ENCODE data around the gene SKIC2. TPM values are rescaled to one million over a fixed set of nuclear protein-coding genes. Genes with fewer than 3 reads are reported as not detected.

The SKIC2 gene
- total RNA-seq, 2 donors from 2014 or later = 34.8 to 66.2 TPM

GRCh38 chr6:31961616-31962015, 2.6 kb downstream of the SKIC2 start:
- no peak for DNase-seq (ENCODE audit: low spot score)
- WGBS = 96% methylated on average over 12 of the region's 12 CpGs
- TF ChIP-seq POLR2A (IDR thresholded peaks at IDR 0.05) = no peak
- TF ChIP-seq POLR2AphosphoS5 (IDR thresholded peaks at IDR 0.05) = no peak
- TF ChIP-seq CTCF (IDR thresholded peaks at IDR 0.05) = no peak
- Histone ChIP-seq H3K9me3 (no peaks in the 10 kb centered on the region), H3K27ac (no peak overlapping the region), H3K36me3 (peaks cover 6 to 12% of the 10 kb centered on the region in 2 donors), H3K27me3 (replicated peaks; ENCODE audit: insufficient read depth) (no peaks in the 10 kb centered on the region), H3K4me3 (no peak overlapping the region), H3K4me1 (replicated peaks) (no peaks in the 10 kb centered on the region)
- intact Hi-C loops (cut with DNase I) = loop anchor here (10.0 kb wide), 1 partner anchor 193 kb away; the partner anchor contains the start of genes PPT2 and PRRT1

GRCh38 chr6:31963921-31964320, 4.9 kb downstream of the SKIC2 start:
- intact Hi-C loops (cut with DNase I) = loop anchor here (10.0 kb wide), 1 partner anchor 191 kb away; the partner anchor contains the start of genes PPT2 and PRRT1
- Histone ChIP-seq H3K4me1 (replicated peaks) (no peaks in the 10 kb centered on the region), H3K9me3 (no peaks in the 10 kb centered on the region), H3K27ac (no peak overlapping the region), H3K4me3 (no peak overlapping the region), H3K36me3 (peaks cover 12 to 19% of the 10 kb centered on the region in 2 donors), H3K27me3 (replicated peaks; ENCODE audit: insufficient read depth) (no peaks in the 10 kb centered on the region)
- WGBS = 91% methylated on average over 19 of the region's 19 CpGs
- TF ChIP-seq CTCF (IDR thresholded peaks at IDR 0.05) (no peak), POLR2A (IDR thresholded peaks at IDR 0.05) (no peak), POLR2AphosphoS5 (IDR thresholded peaks at IDR 0.05) (no peak)
- DNase-seq (ENCODE audit: low spot score) = no peak

GRCh38 chr6:31965700-31966099, 6.7 kb downstream of the SKIC2 start:
- WGBS = 91% methylated on average over 13 of the region's 13 CpGs
- H3K27me3 ChIP-seq (replicated peaks; ENCODE audit: insufficient read depth) = no peaks in the 10 kb centered on the region
- H3K4me1 ChIP-seq (replicated peaks) = peaks cover 8% of the 10 kb centered on the region
- DNase-seq (ENCODE audit: low spot score) = no peak
- H3K36me3 ChIP-seq = peaks cover 18 to 19% of the 10 kb centered on the region in 2 donors
- H3K9me3 ChIP-seq = no peaks in the 10 kb centered on the region
- no peak for TF ChIP-seq POLR2A (IDR thresholded peaks at IDR 0.05)
- no peak for TF ChIP-seq CTCF (IDR thresholded peaks at IDR 0.05)
- TF ChIP-seq POLR2AphosphoS5 (IDR thresholded peaks at IDR 0.05) = no peak
- no peak overlapping the region for H3K4me3 ChIP-seq
- intact Hi-C loops (cut with DNase I) = loop anchor here (10.0 kb wide), 1 partner anchor 189 kb away; the partner anchor contains the start of genes PPT2 and PRRT1
- no peak overlapping the region for H3K27ac ChIP-seq

- 89% methylated on average over 7 of the region's 7 CpGs for WGBS
- H3K4me1 ChIP-seq (replicated peaks) = peaks cover 10% of the 10 kb centered on the region
- TF ChIP-seq POLR2AphosphoS5 (IDR thresholded peaks at IDR 0.05) = no peak
- TF ChIP-seq CTCF (IDR thresholded peaks at IDR 0.05) = no peak
- TF ChIP-seq POLR2A (IDR thresholded peaks at IDR 0.05) = no peak
- H3K4me3 ChIP-seq = no peak overlapping the region
- no peak for DNase-seq (ENCODE audit: low spot score)
- H3K36me3 ChIP-seq = peaks cover 18 to 19% of the 10 kb centered on the region in 2 donors
- no peaks in the 10 kb centered on the region for H3K27me3 ChIP-seq (replicated peaks; ENCODE audit: insufficient read depth)
- intact Hi-C loops (cut with DNase I) = loop anchor here (10.0 kb wide), 1 partner anchor 188 kb away; the partner anchor contains the start of genes PPT2 and PRRT1
- H3K27ac ChIP-seq = no peak overlapping the region
- no peaks in the 10 kb centered on the region for H3K9me3 ChIP-seq
Observed at GRCh38 chr6:31966506-31966905, 7.5 kb downstream of the SKIC2 start.

Data from prostate gland (tissue), 2 donors.